H1 (cell line): ENCODE results near the gene ZNF334. TPM values are rescaled to one million over a fixed set of nuclear protein-coding genes. Genes with fewer than 3 reads are reported as not detected.

Source experiments
- CTCF ChIA-PET: fragments of 300-600 bp; sonication (Branson Sonifier 250); formaldehyde crosslinking; loops from one replicate; lab custom pipeline; 2021; ENCODE audit not compliant: partially characterized antibody; lab: Charles Lee
- POLR2A ChIA-PET: fragments of 300-600 bp; sonication (Branson Sonifier 250); formaldehyde crosslinking; loops from one replicate; lab custom pipeline; 2021; ENCODE audit warnings: inconsistent platforms; ENCODE audit not compliant: partially characterized antibody; lab: Charles Lee
- DNase-seq, 2 experiments: peaks; one replicate each; pipeline versions ENCODE4 v3.0.0 to v3.0.0-alpha.2; 2010 to 2022; ENCODE audit warnings: low spot score in 2 of 2, low read depth in 1 of 2, mixed read lengths in 1 of 2
- FAIRE-seq: peaks from 2 replicates; lab custom pipeline; 2011; peaks lifted over from hg19 to GRCh38; lab: Jason Lieb, UNC
- H2AFZ ChIP-seq: 2 replicates; pipeline ENCODE4 v1.8.1; 2012; ENCODE audit warnings: low read length, inconsistent platforms
- H2AK5ac ChIP-seq: 2 replicates; pipeline ENCODE4 v1.6.1; 2013; ENCODE audit warnings: low read depth, low read length
- H2BK120ac ChIP-seq: replicated peaks from 2 replicates; pipeline ENCODE3; 2013; ENCODE audit warnings: low read depth, low read length, inconsistent platforms
- H2BK12ac ChIP-seq: 2 replicates; pipeline ENCODE4 v1.6.1; 2013; ENCODE audit warnings: low read depth, low read length
- H2BK15ac ChIP-seq: 2 replicates; pipeline ENCODE4 v1.6.1; 2013; ENCODE audit warnings: low read length
- H2BK20ac ChIP-seq: 2 replicates; pipeline ENCODE4 v1.6.1; 2013; ENCODE audit warnings: low read length
- H2BK5ac ChIP-seq: 2 replicates; pipeline ENCODE4 v1.6.1; 2013; ENCODE audit warnings: low read depth, low read length
- H3K14ac ChIP-seq: 2 replicates; pipeline ENCODE4 v1.6.1; 2013; ENCODE audit warnings: inconsistent platforms; ENCODE audit not compliant: insufficient read length
- H3K18ac ChIP-seq: 2 replicates; pipeline ENCODE4 v1.6.1; 2013; ENCODE audit warnings: low read length; ENCODE audit errors: extremely low read depth
- H3K23ac ChIP-seq: 2 replicates; pipeline ENCODE4 v1.6.1; 2013; ENCODE audit warnings: inconsistent platforms; ENCODE audit not compliant: insufficient read length
- H3K23me2 ChIP-seq: 2 replicates; pipeline ENCODE4 v1.6.1; 2013; ENCODE audit warnings: low read depth, low read length
- H3K27ac ChIP-seq: 2 replicates; pipeline ENCODE4 v1.6.1; 2011; ENCODE audit warnings: low read depth, low read length, inconsistent platforms
- H3K27me3 ChIP-seq, 4 experiments: replicated peaks in 1 of 4; 1 replicate in 1 of 4; 2 replicates in 3 of 4; pipeline versions ENCODE4 v1.6.1 to v1.8.1; 2011 to 2013; ENCODE audit warnings: low read length in 3 of 4, mild to moderate bottlenecking in 3 of 4, inconsistent platforms in 2 of 4, mixed read lengths in 2 of 4, moderate library complexity in 1 of 4; ENCODE audit not compliant: control insufficient read depth in 3 of 4, insufficient read depth in 3 of 4; ENCODE audit errors: extremely low read depth in 1 of 4
- H3K36me3 ChIP-seq, 4 experiments: 2 replicates each; pipeline versions ENCODE4 v1.6.1 to v1.8.1; 2011 to 2013; ENCODE audit warnings: mild to moderate bottlenecking in 4 of 4, low read length in 3 of 4, moderate library complexity in 2 of 4, control low read depth in 1 of 4, inconsistent platforms in 1 of 4; ENCODE audit not compliant: insufficient read depth in 4 of 4, control insufficient read depth in 2 of 4
- H3K4ac ChIP-seq: replicated peaks from 2 replicates; pipeline ENCODE3; 2013; ENCODE audit warnings: low read length, low read depth, mixed read lengths, inconsistent platforms; ENCODE audit not compliant: insufficient read length
- H3K4me1 ChIP-seq, 4 experiments: replicated peaks in 1 of 4; 1 replicate in 1 of 4; 2 replicates in 3 of 4; pipeline versions ENCODE4 v1.6.1 to v1.8.1; 2011 to 2013; ENCODE audit warnings: low read length in 3 of 4, inconsistent platforms in 2 of 4, mixed read lengths in 1 of 4; ENCODE audit not compliant: insufficient read depth in 4 of 4, control insufficient read depth in 3 of 4
- H3K4me2 ChIP-seq, 2 experiments: 2 replicates each; pipeline versions ENCODE4 v1.6.1 to v1.8.1; 2011 to 2013; ENCODE audit warnings: low read depth in 2 of 2, low read length in 2 of 2, control low read depth in 1 of 2, inconsistent platforms in 1 of 2, mild to moderate bottlenecking in 1 of 2; ENCODE audit not compliant: insufficient read depth in 1 of 2
- H3K4me3 ChIP-seq, 4 experiments: fragments of 200-600, 300-600 bp in 1 of 4; sonication (generic), shearing (Covaris generic), sonication (Bioruptor Twin) in 1 of 4; 2 replicates each; pipeline versions ENCODE4 v1.5.1 to v1.8.1; 2011 to 2016; ENCODE audit warnings: low read length in 4 of 4, low read depth in 3 of 4, control low read depth in 2 of 4, inconsistent platforms in 2 of 4, mild to moderate bottlenecking in 2 of 4, mixed read lengths in 1 of 4, moderate library complexity in 1 of 4; ENCODE audit not compliant: insufficient read depth in 2 of 4; ENCODE audit errors: extremely low read depth in 1 of 4
- H3K56ac ChIP-seq: replicated peaks from 2 replicates; pipeline ENCODE3; 2013; ENCODE audit warnings: low read depth, mild to moderate bottlenecking, mixed read lengths, low read length, inconsistent platforms; ENCODE audit not compliant: insufficient read length
- H3K79me1 ChIP-seq: 2 replicates; pipeline ENCODE4 v1.6.1; 2013; ENCODE audit warnings: low read depth, low read length, control low read depth
- H3K79me2 ChIP-seq, 2 experiments: 2 replicates each; pipeline versions ENCODE4 v1.6.1 to v1.8.1; 2012 to 2013; ENCODE audit warnings: low read length in 2 of 2, mild to moderate bottlenecking in 2 of 2, inconsistent platforms in 1 of 2; ENCODE audit not compliant: insufficient read depth in 2 of 2, control insufficient read depth in 1 of 2
- H3K9ac ChIP-seq, 4 experiments: replicated peaks in 1 of 4; 1 replicate in 1 of 4; 2 replicates in 3 of 4; pipeline versions ENCODE4 v1.6.1 to v1.8.1; 2011 to 2013; ENCODE audit warnings: low read depth in 3 of 4, low read length in 3 of 4, control low read depth in 2 of 4, mild to moderate bottlenecking in 2 of 4, moderate library complexity in 2 of 4, inconsistent platforms in 1 of 4; ENCODE audit errors: extremely low read depth in 1 of 4
- H3K9me3 ChIP-seq, 2 experiments: 2 replicates each; pipeline versions ENCODE4 v1.6.1 to v1.8.1; 2012 to 2013; ENCODE audit warnings: mild to moderate bottlenecking in 2 of 2, moderate library complexity in 2 of 2, control low read depth in 1 of 2, inconsistent platforms in 1 of 2, low read depth in 1 of 2, low read length in 1 of 2, mixed read lengths in 1 of 2; ENCODE audit not compliant: insufficient read depth in 2 of 2
- H4K20me1 ChIP-seq, 2 experiments: replicated peaks in 1 of 2; 2 replicates each; pipeline versions ENCODE3 to v1.8.1; 2011 to 2013; ENCODE audit warnings: inconsistent platforms in 2 of 2, low read length in 2 of 2, mild to moderate bottlenecking in 1 of 2; ENCODE audit not compliant: insufficient read depth in 2 of 2, control insufficient read depth in 1 of 2
- H4K5ac ChIP-seq: 2 replicates; pipeline ENCODE4 v1.6.1; 2013; ENCODE audit warnings: low read length, low read depth, mixed read lengths, inconsistent platforms; ENCODE audit not compliant: insufficient read length
- H4K8ac ChIP-seq: 2 replicates; pipeline ENCODE4 v1.8.0; 2013; ENCODE audit warnings: mild to moderate bottlenecking, moderate library complexity, low read length, inconsistent platforms; ENCODE audit not compliant: insufficient read depth; ENCODE audit errors: extremely low read depth
- H4K91ac ChIP-seq: replicated peaks from 2 replicates; pipeline ENCODE3; 2013; ENCODE audit warnings: low read length, mixed read lengths, inconsistent platforms; ENCODE audit not compliant: insufficient read length
- CHD1 ChIP-seq: IDR thresholded peaks from 2 replicates; pipeline ENCODE4 v1.6.1; 2012; ENCODE audit warnings: low read depth, low read length, improper control_type of control experiment
- RBBP5 ChIP-seq: IDR thresholded peaks from 2 replicates; pipeline ENCODE4 v1.7.1; 2012; ENCODE audit warnings: low read depth, mild to moderate bottlenecking, inconsistent platforms, low read length, moderate library complexity, borderline replicate concordance
- RNF2 ChIP-seq: fragments of 200-900, 300-1000 bp; sonication (generic); IDR thresholded peaks from 2 replicates; pipeline ENCODE4 v1.7.1; 2016; ENCODE audit warnings: borderline replicate concordance, low read depth, mild to moderate bottlenecking, antibody characterized with exemption, low read length; ENCODE audit not compliant: poor library complexity, severe bottlenecking; ENCODE audit errors: missing control alignments
- SP2 ChIP-seq: IDR thresholded peaks from 2 replicates; pipeline ENCODE4 v1.6.1; 2012; ENCODE audit warnings: mild to moderate bottlenecking, low read length, inconsistent platforms
- WGBS, 2 experiments: shearing (Covaris generic) in 1 of 2; methylation state at CpG; one replicate each; pipeline versions ENCODE4 v1.1.6 to v1.1.7; 2013 to 2015; ENCODE audit warnings: low lambda C conversion rate in 2 of 2, mixed read lengths in 2 of 2, inconsistent platforms in 1 of 2, low coverage in 1 of 2, missing lambda C conversion rate in 1 of 2; ENCODE audit not compliant: insufficient replicate concordance in 2 of 2, insufficient coverage in 1 of 2, insufficient read length in 1 of 2; ENCODE audit errors: extremely low coverage in 1 of 2, missing lambda C conversion rate in 1 of 2; 5-methylcytosine and 5-hydroxymethylcytosine counted together
- polyA plus RNA-seq, 7 experiments: library from polyadenylated mRNA; depleted of rRNA in 3 of 7; stranded (reverse) in 5 of 7; unstranded in 2 of 7; fragments of >200 nt in 5 of 7; fragments of 200-250 nt in 2 of 7; gene quantifications; 1 replicate in 5 of 7; 2 replicates in 1 of 7; 4 replicates in 1 of 7; pipeline versions ENCODE4 v1.2.1 to v1.2.3, GENCODE V29; 2011 to 2013; ENCODE audit warnings: missing spikeins in 2 of 7, mixed read lengths in 2 of 7
- total RNA-seq: library from RNA; stranded (reverse); fragmentation: NEBNext Ultra II Directional; extraction: Animal tissue kit (Norgen Biotek cat#: 25700); gene quantifications from 2 replicates; pipeline ENCODE4 v1.2.1, GENCODE V29; 2021

ZNF334 gene
- total and polyA plus RNA-seq, 2 of the 8 experiments (the other 6 are each of a cell fraction or from before 2014, with no cell fraction given), result 8.8 to 17.8 TPM

DNA sequence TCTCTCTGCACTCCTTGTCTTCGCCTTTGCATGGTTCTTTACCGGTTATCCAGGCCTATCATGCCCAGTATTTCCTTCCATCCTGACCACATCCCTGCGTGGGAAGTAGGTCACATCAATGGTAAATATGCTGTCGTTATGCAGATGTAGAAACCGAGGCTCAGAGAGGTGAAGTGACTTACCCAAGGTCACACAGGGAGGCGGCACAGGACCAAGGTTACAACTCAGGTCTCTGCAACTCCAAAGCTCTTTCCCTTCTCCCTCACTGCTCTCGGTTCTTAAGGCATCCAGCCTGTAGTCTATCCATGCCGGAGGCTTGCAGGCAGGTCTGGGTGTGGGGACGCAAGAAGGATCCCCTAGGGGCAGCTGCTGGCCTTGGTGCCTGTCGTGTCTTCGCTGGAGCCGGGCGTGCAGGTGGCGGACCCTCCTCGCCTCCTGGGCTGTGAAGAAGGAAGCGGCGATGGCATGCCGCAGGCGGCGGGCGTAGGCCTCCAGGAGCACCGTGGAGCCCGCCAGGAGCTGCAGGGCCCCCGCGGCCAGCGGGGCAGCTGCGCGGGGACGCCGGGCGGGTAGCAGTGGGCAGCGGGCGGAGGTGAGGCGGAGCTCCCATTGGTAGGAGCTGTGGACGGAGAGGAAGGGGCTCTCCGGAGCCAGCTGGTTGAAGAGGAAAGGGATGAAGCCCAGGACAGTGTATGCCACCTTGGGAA lies 28.0 kb upstream of the ZNF334 start:
- H3K27me3 ChIP-seq, result no peaks in the 10 kb centered on the region
- TF ChIP-seq RBBP5 (no peak), SP2 (no peak), RNF2 (no peak), CHD1 (no peak)
- TF ChIP-seq, all 59 proteins: peak for 0
- H4K8ac ChIP-seq, result peak overlapping the region; percentile 66; the same call in 1 of the 2 replicates

More for the DNA sequence above, 28.0 kb upstream of the ZNF334 start:
- H3K9ac ChIP-seq, result no peak overlapping the region
- no peaks in the 10 kb centered on the region for H3K36me3 ChIP-seq
- H3K4ac ChIP-seq, result no peak overlapping the region
- H2BK120ac ChIP-seq, result no peak overlapping the region
- no peak overlapping the region for H4K5ac ChIP-seq
- H4K91ac ChIP-seq, result no peak overlapping the region
- H2BK20ac ChIP-seq, result no peak overlapping the region
- no peak overlapping the region for H3K14ac ChIP-seq
- ChIA-PET POLR2A (no interaction called here), CTCF (interaction anchor here (0.9 to 7.3 kb wide), 6 partner anchors 10 to 41 kb away, joined by 3 to 48 read pairs (median 14); partner anchors contain the start of gene OCSTAMP)
- H3K4me2 ChIP-seq, result no peak overlapping the region
- no peak overlapping the region for H2BK12ac ChIP-seq
- H3K4me1 ChIP-seq, result peaks cover 0 to 5% (median 2%) of the 10 kb centered on the region in 4 experiments; a peak in 2 of 7 replicates
- H2AK5ac ChIP-seq, result no peak overlapping the region
- H3K23me2 ChIP-seq, result no peaks in the 10 kb centered on the region
- no peak overlapping the region for H3K23ac ChIP-seq
- H2BK15ac ChIP-seq, result no peak overlapping the region; the same call in 1 of the 2 replicates
- no peak overlapping the region for H2AFZ ChIP-seq
- no peak overlapping the region for H3K18ac ChIP-seq
- DNase-seq, result no peak
- no peak overlapping the region for H2BK5ac ChIP-seq
- H3K56ac ChIP-seq, result no peak overlapping the region
- no peaks in the 10 kb centered on the region for H3K79me2 ChIP-seq
- no peak overlapping the region for H3K27ac ChIP-seq
- H3K4me3 ChIP-seq, result no peak overlapping the region
- 91% methylated on average over 29 of the region's 36 CpGs; no CpG with 5 or more reads in 1 of the 2 experiments for WGBS, 2 experiments
- no peaks in the 10 kb centered on the region for H4K20me1 ChIP-seq
- no peaks in the 10 kb centered on the region for H3K9me3 ChIP-seq
- FAIRE-seq, result no peak
- H3K79me1 ChIP-seq, result no peaks in the 10 kb centered on the region
